Stimulated activated naive CD8-positive, alpha-beta T cell treated with anti-CD3 and anti-CD28 coated beads, Interleukin-15, Interleukin-2, amounts not matched to agents 100 U/mL and 50 U/mL, for 24 hours (primary cell): ENCODE data around the gene PEX7.
"Not testable (repeated sequence)": the region's sequence is repeated elsewhere in the genome, so short reads cannot be mapped to it uniquely, and the experiment has no call there.

Experiments
- ATAC-seq: fragments of 150-1000 bp; cut with Tn5 transposase; one replicate; pipeline ENCODE4 v1.10.0; 2021
- DNase-seq: peaks from one replicate; pipeline ENCODE4 v3.0.0; 2021

PEX7 gene

DNA sequence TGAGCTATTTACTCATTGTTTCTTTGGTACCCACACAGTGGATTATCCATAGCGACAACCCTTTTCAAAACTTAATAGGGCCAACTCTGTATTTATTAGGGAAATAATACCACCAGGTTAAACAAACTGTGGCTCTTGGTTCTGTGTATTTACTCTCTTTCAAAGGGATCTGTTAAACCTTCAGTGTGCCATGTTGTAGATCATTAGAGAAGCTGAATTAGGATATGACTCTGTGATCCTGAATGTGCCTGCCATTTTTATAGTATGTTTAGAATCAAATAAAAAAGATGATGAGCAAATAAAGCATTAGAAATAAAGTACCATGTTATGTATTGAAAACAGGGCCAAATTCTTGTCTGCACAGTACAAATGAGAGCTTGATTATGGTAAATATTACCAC, 74.7 kb downstream of the PEX7 start:
- DNase-seq (no peak), ATAC-seq (no peak)

DNA sequence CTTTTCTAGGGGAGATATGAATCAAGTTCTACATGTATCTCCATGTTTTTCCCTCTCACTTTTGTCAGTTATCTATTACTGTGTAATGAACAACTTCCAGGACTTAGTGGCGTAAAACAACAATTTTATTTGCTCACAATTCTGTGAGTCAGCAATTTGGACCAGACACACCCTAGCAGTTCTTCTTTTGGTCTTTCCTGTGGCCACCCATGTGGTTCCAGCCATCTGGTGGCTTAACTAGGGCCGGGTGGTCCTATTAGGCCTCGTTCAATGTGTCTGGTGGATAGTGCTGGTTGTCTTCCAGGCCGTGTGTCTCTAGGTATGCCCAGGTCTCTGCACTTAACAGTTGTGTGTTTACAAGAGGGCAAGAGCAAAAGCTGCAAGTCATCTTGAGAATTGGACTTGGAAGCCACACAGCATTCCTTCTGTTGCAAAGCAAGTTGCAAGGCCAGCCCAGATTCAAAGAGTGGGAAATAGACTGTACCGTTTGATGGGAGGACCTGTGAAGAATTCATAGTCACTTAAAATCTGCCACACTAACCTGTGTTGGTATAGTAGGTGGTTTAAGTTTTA, 78.9 kb downstream of the PEX7 start:
- ATAC-seq (no peak), DNase-seq (no peak)

DNA sequence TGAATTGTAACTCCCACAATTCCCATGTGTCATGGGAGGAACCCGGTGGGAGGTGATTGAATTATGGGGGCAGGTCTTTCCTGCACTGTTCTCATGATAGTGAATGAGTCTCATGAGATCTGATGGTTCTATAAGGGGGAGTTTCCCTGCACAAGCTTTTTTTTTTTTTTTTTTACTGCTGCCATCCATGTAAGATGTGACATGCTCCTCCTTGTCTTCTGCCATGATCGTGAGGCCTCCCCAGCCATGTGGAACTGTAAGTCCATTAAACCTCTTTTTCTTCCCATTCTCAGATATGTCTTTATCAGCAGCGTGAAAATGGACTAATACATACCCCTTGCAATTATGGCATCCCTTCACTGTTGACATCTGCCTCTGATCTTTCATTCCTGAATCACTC, 82.1 kb downstream of the PEX7 start:
- ATAC-seq, DNase-seq: not testable (repeated sequence)

DNA sequence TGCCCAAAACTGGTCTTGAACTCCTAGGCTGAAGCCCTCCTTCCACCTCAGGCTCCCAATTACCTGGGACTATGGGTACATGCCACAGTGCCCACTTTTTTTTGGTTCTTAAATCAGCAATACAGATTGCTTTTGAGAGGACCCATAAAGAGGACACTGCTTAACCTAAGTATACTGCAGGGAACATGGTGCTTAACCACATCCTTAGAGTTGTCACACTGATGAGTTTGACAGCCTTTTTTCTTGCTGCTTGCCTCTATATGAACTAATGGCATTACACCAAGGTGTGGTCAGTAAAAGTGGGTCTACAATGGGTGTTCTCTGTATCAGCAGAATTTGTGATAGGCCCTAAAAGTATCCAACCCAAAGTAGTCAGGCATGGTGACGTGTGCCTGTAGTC, 92.6 kb downstream of the PEX7 start:
- DNase-seq (no peak), ATAC-seq (no peak)

DNA sequence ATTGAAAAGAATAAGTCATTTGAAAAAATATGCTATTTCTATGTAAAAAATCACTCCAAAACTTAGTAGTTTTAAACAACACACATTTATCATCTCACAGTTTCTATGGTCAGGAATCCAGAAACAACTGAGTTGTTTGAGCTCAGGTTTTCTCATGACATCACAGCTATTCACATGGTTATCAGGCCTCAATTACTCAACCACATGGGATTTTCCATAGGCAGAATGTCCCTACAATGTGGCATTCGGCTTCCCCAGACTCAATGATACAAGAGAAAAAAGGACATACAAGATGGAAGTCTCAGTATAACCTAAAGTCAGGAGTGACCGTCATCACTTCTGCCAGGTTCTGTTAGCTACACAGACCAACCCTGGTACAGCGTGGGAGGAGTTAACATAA, 96.3 kb downstream of the PEX7 start:
- no peak for DNase-seq
- ATAC-seq, result no peak

DNA sequence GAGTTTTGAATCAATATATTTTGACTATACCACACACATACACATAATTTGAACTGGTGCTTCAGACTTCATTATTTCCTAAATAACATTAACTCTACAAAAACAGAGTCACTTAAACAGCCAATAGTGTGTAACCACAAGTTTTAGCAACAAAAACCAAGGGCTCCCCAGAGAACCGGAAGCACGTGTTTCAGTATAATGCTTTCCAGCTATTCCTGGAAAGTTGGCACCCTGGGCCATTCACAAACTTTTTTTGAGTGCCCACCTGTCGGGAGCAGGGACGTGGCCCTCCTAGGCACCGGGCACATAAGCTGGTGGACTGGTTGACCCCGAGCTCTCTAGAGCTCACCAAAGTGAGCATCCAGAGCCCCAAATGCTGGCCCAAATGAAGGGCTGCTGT, 97.8 kb downstream of the PEX7 start:
- ATAC-seq (no peak), DNase-seq (no peak)

DNA sequence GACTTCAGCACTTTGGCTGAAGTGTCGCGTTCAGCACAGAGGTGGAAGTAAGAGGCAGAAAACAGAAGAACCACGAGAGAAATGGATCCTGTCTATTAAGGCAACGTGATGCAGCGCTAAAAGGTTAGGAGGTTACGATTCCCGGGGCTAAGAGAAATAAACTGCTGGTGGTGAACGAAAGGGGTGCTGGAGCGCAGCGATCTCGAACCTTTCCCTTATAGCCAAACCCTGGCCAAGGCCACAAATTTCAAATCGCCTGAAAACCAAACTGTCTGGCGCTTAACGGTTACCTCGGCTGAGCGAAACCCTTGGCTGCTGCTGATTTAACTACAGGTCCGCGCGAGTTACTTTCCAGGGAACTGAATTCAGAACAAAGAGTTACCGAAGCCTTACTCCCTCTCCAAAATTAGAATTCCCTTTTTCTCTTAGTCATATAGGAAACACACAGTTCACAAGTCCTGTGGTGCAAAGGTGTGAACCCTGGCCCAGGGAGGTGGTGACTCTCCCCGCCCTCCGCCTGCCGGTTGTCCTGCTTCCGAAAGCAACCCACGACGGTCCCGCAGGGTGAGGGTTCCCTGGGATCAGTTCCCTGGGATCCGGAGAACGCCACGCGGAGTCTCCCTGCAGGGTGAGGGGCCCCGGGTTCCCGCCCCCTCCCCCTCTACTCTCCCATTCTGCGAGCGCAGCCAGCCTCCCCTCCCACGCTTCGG, 98.4 kb downstream of the PEX7 start:
- ATAC-seq (no peak), DNase-seq (peak; percentile 31)

DNA sequence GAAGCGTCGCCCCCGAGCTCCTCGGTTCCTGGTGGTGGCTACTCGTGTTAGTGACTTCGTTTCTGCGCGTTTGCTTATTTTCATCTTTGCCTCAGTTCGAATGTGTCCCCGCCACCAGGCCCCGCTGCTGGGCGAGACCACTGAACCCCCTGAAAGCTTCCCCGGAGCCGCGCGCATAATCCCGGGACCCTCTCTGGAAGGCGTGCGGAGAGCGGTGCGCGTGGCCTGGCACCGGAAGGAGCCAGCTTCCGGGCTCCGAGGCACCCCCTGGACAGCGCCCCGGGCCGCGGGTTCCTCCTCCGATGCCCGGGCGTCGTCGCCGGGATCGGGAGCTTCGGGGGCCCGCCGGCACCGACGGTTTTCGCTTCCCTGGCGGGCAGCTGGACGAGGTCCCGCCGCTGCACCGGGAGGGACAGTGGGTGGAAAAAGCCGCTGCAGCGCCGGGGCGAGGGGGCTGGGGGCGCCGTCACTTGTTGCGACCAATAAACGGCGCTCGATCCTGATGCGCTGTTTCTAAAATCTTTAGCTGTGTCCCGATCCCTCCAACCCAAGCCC, 99.1 kb downstream of the PEX7 start:
- peak; percentile 15 for ATAC-seq
- DNase-seq, result no peak

DNA sequence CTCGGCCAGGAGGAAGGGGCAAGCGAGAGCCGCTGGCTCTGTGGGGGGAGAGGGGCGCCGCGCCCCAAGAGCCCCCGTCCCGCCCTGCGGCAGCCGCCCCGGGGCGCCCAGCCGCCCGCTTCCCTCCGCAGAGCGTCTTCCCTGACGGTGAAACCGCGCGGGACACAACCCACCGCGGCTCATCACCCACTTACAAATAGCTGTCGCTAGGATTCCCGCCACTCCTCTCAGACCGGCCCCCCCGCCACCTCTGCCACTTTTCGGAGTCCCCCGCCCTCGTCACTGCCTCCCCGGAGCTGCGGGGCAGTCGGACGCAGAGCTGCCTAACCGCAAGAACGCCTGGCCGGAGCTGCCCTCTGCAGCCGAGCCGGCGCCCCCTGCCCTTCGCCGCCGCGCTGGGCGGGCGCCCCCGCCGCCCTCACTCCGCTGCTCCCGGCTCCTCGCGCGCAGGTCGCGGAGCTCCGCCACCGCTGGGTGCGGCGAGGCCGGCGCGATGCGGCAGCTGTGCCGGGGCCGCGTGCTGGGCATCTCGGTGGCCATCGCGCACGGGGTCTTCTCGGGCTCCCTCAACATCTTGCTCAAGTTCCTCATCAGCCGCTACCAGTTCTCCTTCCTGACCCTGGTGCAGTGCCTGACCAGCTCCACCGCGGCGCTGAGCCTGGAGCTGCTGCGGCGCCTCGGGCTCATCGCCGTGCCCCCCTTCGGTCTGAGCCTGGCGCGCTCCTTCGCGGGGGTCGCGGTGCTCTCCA, 99.7 kb downstream of the PEX7 start, which contains the start of gene SLC35D3:
SLC35D3 (plus strand) TSS at position 366 of the 749 bp plus-strand sequence; CDS start at position 494, 128 bp downstream.
- ATAC-seq (no peak), DNase-seq (peak; percentile 21)

DNA sequence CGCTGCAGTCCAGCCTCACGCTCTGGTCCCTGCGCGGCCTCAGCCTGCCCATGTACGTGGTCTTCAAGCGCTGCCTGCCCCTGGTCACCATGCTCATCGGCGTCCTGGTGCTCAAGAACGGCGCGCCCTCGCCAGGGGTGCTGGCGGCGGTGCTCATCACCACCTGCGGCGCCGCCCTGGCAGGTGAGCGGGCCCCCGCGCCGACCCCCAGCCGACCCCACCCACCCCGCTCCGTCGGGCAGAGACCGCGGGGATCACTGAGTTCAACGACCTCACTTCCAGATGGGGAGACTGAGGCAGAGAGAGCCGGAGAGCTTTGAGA, 100.3 kb downstream of the PEX7 start:
- DNase-seq (peak; percentile 28), ATAC-seq (no peak)

DNA sequence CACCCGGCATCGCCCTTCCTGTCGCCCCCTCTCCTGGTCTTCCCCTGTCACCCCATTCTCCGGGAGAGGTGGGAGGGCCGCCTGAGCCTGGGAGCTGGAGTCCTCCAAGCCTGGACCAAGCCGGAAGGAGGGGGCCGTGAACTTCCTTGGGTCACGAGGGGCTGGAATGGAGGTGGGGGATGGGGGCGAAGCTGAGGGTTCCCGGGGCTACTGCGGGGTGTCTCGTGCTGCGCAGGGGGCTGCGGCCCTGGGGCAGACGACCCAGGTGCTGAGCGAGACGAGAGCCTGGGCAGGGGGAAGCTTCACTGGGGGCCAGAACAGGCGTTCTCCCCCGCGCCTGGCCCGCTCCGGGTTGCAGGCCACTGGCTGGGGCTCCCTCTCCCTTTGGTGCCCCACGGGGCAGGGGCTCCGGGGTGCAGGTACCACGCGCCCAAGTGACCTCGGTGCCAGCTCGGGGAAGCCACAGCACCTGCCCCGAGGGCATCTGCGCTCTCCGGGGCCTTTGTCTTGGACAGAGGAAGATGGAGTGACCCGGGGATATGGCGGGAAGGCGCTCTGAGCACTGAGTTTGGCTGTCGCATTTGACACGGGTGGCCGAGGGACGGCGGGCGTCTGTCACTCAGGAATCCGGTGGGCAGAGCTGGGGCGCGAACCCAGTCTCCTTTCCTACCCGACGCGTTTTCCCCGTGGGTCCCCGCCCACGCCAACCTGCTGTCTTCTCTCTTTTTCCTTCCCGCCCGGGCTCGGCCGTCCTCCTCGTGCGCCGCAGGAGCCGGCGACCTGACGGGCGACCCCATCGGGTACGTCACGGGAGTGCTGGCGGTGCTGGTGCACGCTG, 100.9 kb downstream of the PEX7 start:
- peak; percentile 33 for DNase-seq
- ATAC-seq, result no peak

DNA sequence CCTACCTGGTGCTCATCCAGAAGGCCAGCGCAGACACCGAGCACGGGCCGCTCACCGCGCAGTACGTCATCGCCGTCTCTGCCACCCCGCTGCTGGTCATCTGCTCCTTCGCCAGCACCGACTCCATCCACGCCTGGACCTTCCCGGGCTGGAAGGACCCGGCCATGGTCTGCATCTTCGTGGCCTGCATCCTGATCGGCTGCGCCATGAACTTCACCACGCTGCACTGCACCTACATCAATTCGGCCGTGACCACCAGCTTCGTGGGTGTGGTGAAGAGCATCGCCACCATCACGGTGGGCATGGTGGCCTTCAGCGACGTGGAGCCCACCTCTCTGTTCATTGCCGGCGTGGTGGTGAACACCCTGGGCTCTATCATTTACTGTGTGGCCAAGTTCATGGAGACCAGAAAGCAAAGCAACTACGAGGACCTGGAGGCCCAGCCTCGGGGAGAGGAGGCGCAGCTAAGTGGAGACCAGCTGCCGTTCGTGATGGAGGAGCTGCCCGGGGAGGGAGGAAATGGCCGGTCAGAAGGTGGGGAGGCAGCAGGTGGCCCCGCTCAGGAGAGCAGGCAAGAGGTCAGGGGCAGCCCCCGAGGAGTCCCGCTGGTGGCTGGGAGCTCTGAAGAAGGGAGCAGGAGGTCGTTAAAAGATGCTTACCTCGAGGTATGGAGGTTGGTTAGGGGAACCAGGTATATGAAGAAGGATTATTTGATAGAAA, 101.7 kb downstream of the PEX7 start:
- ATAC-seq, result no peak
- no peak for DNase-seq

DNA sequence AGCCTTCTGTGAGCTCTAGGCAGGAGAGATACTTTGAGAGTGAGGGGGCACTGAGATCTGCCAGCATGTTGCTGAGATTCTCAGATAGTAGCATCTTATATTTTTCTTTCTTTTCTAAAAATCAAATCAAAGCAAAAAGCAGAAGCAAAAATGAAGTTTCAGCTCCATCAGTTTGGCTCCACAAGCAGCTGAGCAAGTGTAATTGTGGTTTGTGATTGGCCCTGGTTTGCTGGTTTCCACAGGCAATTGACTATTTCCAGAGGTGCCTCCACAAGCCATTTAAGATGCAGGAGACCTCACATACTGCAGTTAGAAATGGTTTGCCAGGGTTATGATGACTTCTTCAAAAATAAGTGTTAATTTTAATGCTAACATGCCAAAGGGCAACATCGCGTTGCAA, 104.0 kb downstream of the PEX7 start:
- no peak for DNase-seq
- no peak for ATAC-seq

DNA sequence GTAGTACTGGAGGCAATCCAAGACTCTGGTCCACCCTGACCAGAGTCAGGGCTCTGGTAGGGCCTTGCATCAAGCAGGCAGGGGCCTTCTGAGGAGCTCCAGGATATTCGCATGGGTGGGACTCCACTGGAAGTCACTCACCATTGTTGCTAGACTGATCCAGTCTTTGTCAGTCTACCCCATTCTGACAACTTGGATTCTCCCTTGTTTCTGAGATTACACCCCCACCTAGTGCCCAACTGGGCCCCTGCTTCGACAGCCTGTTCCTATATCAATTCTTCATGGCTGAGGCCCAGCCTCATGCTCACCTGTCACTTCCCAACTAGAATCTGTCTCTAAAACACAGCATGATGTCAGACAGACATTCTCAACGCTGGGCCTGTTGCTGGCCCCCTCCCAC, 104.9 kb downstream of the PEX7 start:
- DNase-seq, result peak; percentile 14
- ATAC-seq, result peak; percentile 60

DNA sequence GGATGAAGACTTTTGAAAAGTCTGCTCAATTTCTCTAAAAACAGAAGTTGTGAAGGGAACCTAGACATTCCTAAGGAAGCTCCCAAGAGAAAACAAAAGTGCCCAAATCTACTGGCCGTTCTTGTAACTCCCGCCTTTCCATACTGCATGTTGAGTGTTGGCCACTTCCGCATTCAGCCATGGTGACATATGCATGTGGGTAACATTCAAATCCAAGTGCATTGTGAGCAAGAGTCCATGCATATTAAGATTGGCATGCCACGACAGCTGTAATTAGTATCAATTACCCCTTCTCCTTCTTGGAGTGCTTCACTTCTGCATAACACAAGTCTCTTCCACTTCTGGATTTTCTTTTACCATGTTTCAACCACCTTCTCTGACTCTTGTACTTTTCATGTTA, 108.1 kb downstream of the PEX7 start:
- DNase-seq, result no peak
- ATAC-seq, result no peak

DNA sequence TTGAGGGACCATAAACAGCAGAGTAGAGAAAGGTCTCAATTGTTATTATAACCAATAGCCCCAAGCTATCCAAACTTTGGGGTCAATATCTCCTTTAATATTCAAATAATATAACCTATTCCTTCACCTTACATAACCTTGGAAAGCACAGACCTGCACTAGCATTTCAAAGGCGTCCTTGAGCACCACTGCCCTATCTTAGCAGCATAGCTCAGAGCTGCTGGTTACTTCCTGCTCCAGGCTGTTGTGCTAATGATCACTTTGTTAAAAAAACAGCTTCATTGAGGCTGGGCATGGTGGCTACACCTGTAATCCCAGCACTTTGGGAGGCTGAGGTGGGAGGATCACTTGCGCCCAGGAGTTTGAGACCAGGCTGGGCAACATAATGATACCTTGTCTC, 110.2 kb downstream of the PEX7 start:
- ATAC-seq, result no peak
- no peak for DNase-seq

DNA sequence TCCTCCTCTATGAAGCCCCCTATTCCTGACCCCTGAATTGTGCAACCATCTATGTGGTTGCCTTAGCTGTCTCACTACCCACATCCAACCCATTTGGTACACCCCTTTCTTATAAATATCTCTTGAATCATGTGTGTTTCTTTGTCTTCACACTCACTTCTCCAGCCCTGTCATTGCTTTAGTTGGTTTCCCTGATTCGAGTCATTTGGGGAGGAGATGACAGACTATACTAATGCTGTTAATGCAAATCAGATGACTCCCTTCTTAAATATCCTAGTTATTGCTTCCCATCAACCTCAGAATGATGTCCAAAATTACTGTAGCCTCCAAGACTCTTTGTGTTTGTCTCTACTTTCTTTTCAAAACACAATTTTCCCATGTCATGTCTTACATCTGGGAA, 122.7 kb downstream of the PEX7 start:
- DNase-seq (no peak), ATAC-seq (peak; percentile 53)

DNA sequence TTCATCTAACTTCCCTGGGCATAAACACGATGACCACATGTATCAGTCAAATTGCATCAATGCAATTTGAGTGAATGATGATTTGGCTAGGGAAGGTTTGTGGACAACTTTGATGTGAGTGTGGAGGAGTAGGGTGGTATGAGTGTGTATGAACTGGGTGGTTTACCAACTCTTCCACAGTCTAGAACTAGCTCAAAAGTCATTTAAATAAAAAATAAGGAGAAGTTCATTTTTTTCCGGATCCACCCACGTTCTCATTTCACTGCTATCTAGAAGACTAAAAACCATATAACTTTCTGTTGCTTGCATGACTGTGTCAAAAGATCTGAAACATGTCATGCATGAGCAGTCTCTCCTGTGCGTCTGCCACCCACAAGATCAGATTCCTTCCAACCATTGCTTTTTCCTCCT, 123.3 kb downstream of the PEX7 start:
- DNase-seq (no peak), ATAC-seq (peak; percentile 91)

DNA sequence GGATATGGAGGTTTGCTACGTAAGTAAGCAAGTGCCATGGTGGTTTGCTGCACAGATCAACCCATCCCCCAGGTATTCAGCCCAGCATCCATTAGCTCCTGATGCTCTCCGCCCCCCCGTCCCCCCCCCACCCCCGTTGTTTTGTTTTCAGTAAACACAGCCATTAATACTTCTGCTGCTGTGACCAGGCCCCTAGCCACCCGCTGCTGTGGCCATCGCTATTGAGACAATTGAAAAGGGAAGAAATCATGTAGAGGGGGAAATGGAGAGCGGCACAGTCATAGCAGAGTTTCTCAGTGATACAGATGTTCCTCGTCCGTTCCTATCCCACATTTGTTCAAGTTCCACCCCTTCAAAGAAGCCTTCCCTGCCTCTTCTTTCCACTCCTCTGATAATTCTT, 124.6 kb downstream of the PEX7 start:
- ATAC-seq (no peak), DNase-seq (no peak)

DNA sequence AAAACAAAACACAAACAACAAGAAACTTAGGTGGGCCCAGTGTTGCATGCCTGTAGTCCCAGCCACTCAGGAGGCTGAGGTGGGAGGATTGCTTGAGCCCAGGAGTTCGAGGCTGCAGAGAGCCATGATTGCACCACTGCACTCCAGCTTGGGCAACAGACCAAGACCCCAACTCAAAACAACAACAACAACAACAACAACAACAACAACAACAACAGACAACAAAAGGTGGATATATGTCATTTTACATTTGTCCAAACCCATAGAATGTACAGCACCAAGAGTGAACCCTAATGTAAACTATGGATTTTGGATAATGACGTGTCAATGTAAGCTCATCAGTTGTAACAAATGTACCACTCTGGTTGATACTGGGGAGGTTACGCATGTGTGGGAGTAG, 127.6 kb downstream of the PEX7 start:
- not testable (repeated sequence) for DNase-seq, ATAC-seq

DNA sequence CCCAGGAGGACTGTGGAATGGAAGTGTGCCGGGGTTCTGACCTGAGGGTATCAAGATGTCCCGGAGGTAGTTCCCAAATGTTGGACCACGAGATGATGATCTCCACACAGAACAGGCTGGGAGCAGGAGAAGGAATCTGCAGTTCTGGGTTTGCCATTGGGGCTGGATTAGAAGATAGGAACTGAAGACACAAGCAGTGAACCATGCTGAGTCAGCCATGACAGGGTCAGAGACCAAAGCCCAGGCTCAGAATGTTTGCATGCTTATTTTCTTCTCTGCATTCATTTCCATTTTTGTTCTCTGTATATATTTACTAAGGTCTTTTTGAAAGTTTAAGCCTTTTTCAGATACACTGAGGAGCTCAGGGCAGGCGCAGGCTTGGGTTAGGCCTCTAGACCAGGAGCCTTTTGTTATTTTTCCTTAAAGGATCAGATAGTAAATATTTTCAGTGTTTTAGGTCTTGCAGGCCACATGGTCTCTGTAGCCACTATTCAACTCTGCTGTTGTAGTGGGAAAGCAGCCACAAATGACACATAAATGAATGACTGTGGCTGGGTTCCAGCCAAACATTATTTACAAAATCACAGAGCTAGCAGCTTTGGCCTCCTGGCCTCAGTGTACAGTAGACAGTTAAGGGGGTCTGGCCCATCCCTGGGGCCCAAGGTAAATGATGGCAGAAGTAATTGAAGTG, 128.2 kb downstream of the PEX7 start:
- DNase-seq (no peak), ATAC-seq (no peak)
